ENCODE data around the gene MED8. TPM values are rescaled to one million over a fixed set of nuclear protein-coding genes. Genes with fewer than 3 reads are reported as not detected.

The MED8 gene
- total and polyA plus RNA-seq, 9 of the 15 experiments (the other 6 are each of a cell fraction or from before 2014, with no cell fraction given), result 23.0 to 120 (median 56.4) TPM

GRCh38 chr1:43389326-43390313 is at the start of gene MED8, which contains the start of gene SZT2 (continued):
- peak; percentile 42; the same call in 1 of the 2 replicates for TF ChIP-seq ZBTB9 (CRISPR knock-in tag; IDR thresholded peaks at IDR 0.05)
- TF ChIP-seq DEAF1 (CRISPR knock-in tag; IDR thresholded peaks at IDR 0.05), result no peak
- no peak for TF ChIP-seq MCM7 (IDR thresholded peaks at IDR 0.05)
- TF ChIP-seq ZBTB11 (CRISPR knock-in tag; IDR thresholded peaks at IDR 0.05), result peak in 2 of 3 experiments; percentile 46 to 92; a peak in 3 of 6 replicates
- TF ChIP-seq POLR3G (IDR thresholded peaks at IDR 0.05; ENCODE audit: extremely low read depth, insufficient read length, insufficient replicate concordance), result no peak
- peak in 1 of 2 experiments; percentile 98; a peak in 2 of 4 replicates for TF ChIP-seq HDAC1 (IDR thresholded peaks at IDR 0.05)
- TF ChIP-seq ZNF696 (CRISPR knock-in tag; conservative IDR thresholded peaks at IDR 0.05), result no peak
- TF ChIP-seq NONO (IDR thresholded peaks at IDR 0.05; ENCODE audit: low read depth in 2 of 2, low read length in 1 of 2), result peak; percentile 64 to 85; a peak in 2 of 4 replicates
- TF ChIP-seq, protein P1, sequence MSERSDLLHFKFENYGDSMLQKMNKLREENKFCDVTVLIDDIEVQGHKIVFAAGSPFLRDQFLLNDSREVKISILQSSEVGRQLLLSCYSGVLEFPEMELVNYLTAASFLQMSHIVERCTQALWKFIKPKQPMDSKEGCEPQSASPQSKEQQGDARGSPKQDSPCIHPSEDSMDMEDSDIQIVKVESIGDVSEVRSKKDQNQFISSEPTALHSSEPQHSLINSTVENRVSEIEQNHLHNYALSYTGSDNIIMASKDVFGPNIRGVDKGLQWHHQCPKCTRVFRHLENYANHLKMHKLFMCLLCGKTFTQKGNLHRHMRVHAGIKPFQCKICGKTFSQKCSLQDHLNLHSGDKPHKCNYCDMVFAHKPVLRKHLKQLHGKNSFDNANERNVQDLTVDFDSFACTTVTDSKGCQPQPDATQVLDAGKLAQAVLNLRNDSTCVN (CRISPR knock-in tag; IDR thresholded peaks at IDR 0.05), result peak; percentile 62
- TF ChIP-seq POLR2H (tag; IDR thresholded peaks at IDR 0.05; ENCODE audit: low read depth), result peak; percentile 84
- TF ChIP-seq LCOR (CRISPR knock-in tag; IDR thresholded peaks at IDR 0.05), result 0 out of 2 replicates have a peak, but pooled peaks have one; percentile 17
- TF ChIP-seq CREB1 (IDR thresholded peaks at IDR 0.05), result peak; percentile 71
- TF ChIP-seq CREB1 (CRISPR knock-in tag; IDR thresholded peaks at IDR 0.05), result peak; percentile 71; the same call in 1 of the 2 replicates
- TF ChIP-seq SMAD1 (IDR thresholded peaks at IDR 0.05; ENCODE audit: low read depth, low read length, partially characterized antibody), result peak; percentile 45
- no peak for TF ChIP-seq PCBP1 (IDR thresholded peaks at IDR 0.05; ENCODE audit: low read depth, low read length, poor library complexity, severe bottlenecking)
- TF ChIP-seq NFYB (IDR thresholded peaks at IDR 0.05; ENCODE audit: extremely low read depth, insufficient read length), result peak; percentile 51
- no peak for TF ChIP-seq SAFB (IDR thresholded peaks at IDR 0.05; ENCODE audit: borderline replicate concordance, low read depth, low read length)
